Measurements from ENCODE around the gene ANKDD1B.
"Not testable (repeated sequence)": the region's sequence is repeated elsewhere in the genome, so short reads cannot be mapped to it uniquely, and the experiment has no call there.

ANKDD1B gene

GRCh38 chr5:75695472-75696351 is 84.5 kb downstream of the ANKDD1B start:
- Mint-ChIP-seq H3K36me3 (ENCODE audit: insufficient read depth) (peaks cover 19% of the 10 kb centered on the region), H3K4me1 (peaks cover 18% of the 10 kb centered on the region)
- not testable (repeated sequence) for DNase-seq (ENCODE audit: low spot score in 2 of 2); H3K27ac Mint-ChIP-seq (ENCODE audit: low read depth); ATAC-seq (replicated peaks; ENCODE audit: extremely low read depth, poor library complexity, severe bottlenecking); H3K4me3 Mint-ChIP-seq; H3K9me3 Mint-ChIP-seq; H3K27me3 Mint-ChIP-seq

GRCh38 chr5:75701856-75702255 is 90.6 kb downstream of the ANKDD1B start:
- no peaks in the 10 kb centered on the region for H3K9me3 Mint-ChIP-seq
- ATAC-seq (replicated peaks; ENCODE audit: extremely low read depth, poor library complexity, severe bottlenecking), result no peak
- no peak for DNase-seq (ENCODE audit: low spot score in 2 of 2)
- no peak overlapping the region for H3K4me3 Mint-ChIP-seq
- H3K27me3 Mint-ChIP-seq, result no peaks in the 10 kb centered on the region
- H3K36me3 Mint-ChIP-seq (ENCODE audit: insufficient read depth), result peaks cover 31% of the 10 kb centered on the region
- H3K27ac Mint-ChIP-seq (ENCODE audit: low read depth), result no peak overlapping the region
- H3K4me1 Mint-ChIP-seq, result peaks cover 15% of the 10 kb centered on the region

- Mint-ChIP-seq H3K4me3 (no peak overlapping the region), H3K9me3 (no peaks in the 10 kb centered on the region), H3K36me3 (ENCODE audit: insufficient read depth) (peaks cover 35% of the 10 kb centered on the region), H3K4me1 (peaks cover 10% of the 10 kb centered on the region), H3K27me3 (no peaks in the 10 kb centered on the region), H3K27ac (ENCODE audit: low read depth) (no peak overlapping the region)
- ATAC-seq (replicated peaks; ENCODE audit: extremely low read depth, poor library complexity, severe bottlenecking) (no peak), DNase-seq (ENCODE audit: low spot score in 2 of 2) (no peak)
Observed at GRCh38 chr5:75706016-75706415, 94.8 kb downstream of the ANKDD1B start.

GRCh38 chr5:75706775-75707174 is 95.5 kb downstream of the ANKDD1B start:
- no peak overlapping the region for H3K27ac Mint-ChIP-seq (ENCODE audit: low read depth)
- ATAC-seq (replicated peaks; ENCODE audit: extremely low read depth, poor library complexity, severe bottlenecking), result no peak
- no peak overlapping the region for H3K4me3 Mint-ChIP-seq
- no peaks in the 10 kb centered on the region for H3K27me3 Mint-ChIP-seq
- H3K4me1 Mint-ChIP-seq, result peaks cover 10% of the 10 kb centered on the region
- peaks cover 33% of the 10 kb centered on the region for H3K36me3 Mint-ChIP-seq (ENCODE audit: insufficient read depth)
- DNase-seq (ENCODE audit: low spot score in 2 of 2), result no peak
- no peaks in the 10 kb centered on the region for H3K9me3 Mint-ChIP-seq

- Mint-ChIP-seq H3K27ac (ENCODE audit: low read depth) (no peak overlapping the region), H3K4me3 (no peak overlapping the region), H3K27me3 (no peaks in the 10 kb centered on the region), H3K4me1 (peaks cover 10% of the 10 kb centered on the region), H3K9me3 (no peaks in the 10 kb centered on the region), H3K36me3 (ENCODE audit: insufficient read depth) (peaks cover 24% of the 10 kb centered on the region)
- ATAC-seq (replicated peaks; ENCODE audit: extremely low read depth, poor library complexity, severe bottlenecking), result no peak
- DNase-seq (ENCODE audit: low spot score in 2 of 2), result no peak
Observed at GRCh38 chr5:75707911-75708509, 96.8 kb downstream of the ANKDD1B start.

GRCh38 chr5:75710637-75711036 is 99.4 kb downstream of the ANKDD1B start:
- H3K36me3 Mint-ChIP-seq (ENCODE audit: insufficient read depth), result peaks cover 22% of the 10 kb centered on the region
- H3K27ac Mint-ChIP-seq (ENCODE audit: low read depth), result no peak overlapping the region
- H3K27me3 Mint-ChIP-seq, result no peaks in the 10 kb centered on the region
- H3K4me1 Mint-ChIP-seq, result peaks cover 31% of the 10 kb centered on the region
- DNase-seq (ENCODE audit: low spot score in 2 of 2) (no peak), ATAC-seq (replicated peaks; ENCODE audit: extremely low read depth, poor library complexity, severe bottlenecking) (no peak)
- no peaks in the 10 kb centered on the region for H3K9me3 Mint-ChIP-seq
- no peak overlapping the region for H3K4me3 Mint-ChIP-seq

- DNase-seq (ENCODE audit: low spot score in 2 of 2), result no peak
- Mint-ChIP-seq H3K27ac (ENCODE audit: low read depth) (no peak overlapping the region), H3K9me3 (no peaks in the 10 kb centered on the region), H3K4me1 (peaks cover 36% of the 10 kb centered on the region), H3K4me3 (no peak overlapping the region), H3K36me3 (ENCODE audit: insufficient read depth) (peaks cover 20% of the 10 kb centered on the region), H3K27me3 (no peaks in the 10 kb centered on the region)
- no peak for ATAC-seq (replicated peaks; ENCODE audit: extremely low read depth, poor library complexity, severe bottlenecking)
Observed at GRCh38 chr5:75711151-75711550, 99.9 kb downstream of the ANKDD1B start.

GRCh38 chr5:75712091-75712490 is 100.8 kb downstream of the ANKDD1B start:
- Mint-ChIP-seq H3K4me3 (no peak overlapping the region), H3K36me3 (ENCODE audit: insufficient read depth) (peaks cover 25% of the 10 kb centered on the region), H3K27me3 (no peaks in the 10 kb centered on the region), H3K9me3 (no peaks in the 10 kb centered on the region), H3K4me1 (peaks cover 45% of the 10 kb centered on the region), H3K27ac (ENCODE audit: low read depth) (no peak overlapping the region)
- DNase-seq (ENCODE audit: low spot score in 2 of 2) (no peak), ATAC-seq (replicated peaks; ENCODE audit: extremely low read depth, poor library complexity, severe bottlenecking) (no peak)

- H3K27ac Mint-ChIP-seq (ENCODE audit: low read depth), result peak overlapping the region; percentile 97
- H3K9me3 Mint-ChIP-seq, result no peaks in the 10 kb centered on the region
- no peaks in the 10 kb centered on the region for H3K27me3 Mint-ChIP-seq
- no peak for DNase-seq (ENCODE audit: low spot score in 2 of 2)
- peak; percentile 8 for ATAC-seq (replicated peaks; ENCODE audit: extremely low read depth, poor library complexity, severe bottlenecking)
- peaks cover 39% of the 10 kb centered on the region for H3K4me1 Mint-ChIP-seq
- peaks cover 19% of the 10 kb centered on the region for H3K36me3 Mint-ChIP-seq (ENCODE audit: insufficient read depth)
- peak overlapping the region; percentile 99 for H3K4me3 Mint-ChIP-seq
Observed at GRCh38 chr5:75716715-75717081, 105.4 kb downstream of the ANKDD1B start.

GRCh38 chr5:75717082-75717922 is 106.0 kb downstream of the ANKDD1B start, which contains the start of gene POC5:
Gene POC5 (minus strand): TSS chr5:75717437. CDS start chr5:75712937, 4,500 bp downstream.
- peak; percentile 98 to 99 for DNase-seq (ENCODE audit: low spot score in 2 of 2)
- no peaks in the 10 kb centered on the region for H3K9me3 Mint-ChIP-seq
- H3K4me1 Mint-ChIP-seq, result peaks cover 39% of the 10 kb centered on the region

GRCh38 chr5:75720882-75721281 is 109.6 kb downstream of the ANKDD1B start:
- Mint-ChIP-seq H3K4me3 (no peak overlapping the region), H3K36me3 (ENCODE audit: insufficient read depth) (peaks cover 8% of the 10 kb centered on the region), H3K27ac (ENCODE audit: low read depth) (no peak overlapping the region), H3K4me1 (peaks cover 16% of the 10 kb centered on the region), H3K27me3 (peaks cover 9% of the 10 kb centered on the region), H3K9me3 (no peaks in the 10 kb centered on the region)
- no peak for DNase-seq (ENCODE audit: low spot score in 2 of 2)
- ATAC-seq (replicated peaks; ENCODE audit: extremely low read depth, poor library complexity, severe bottlenecking), result no peak

More at GRCh38 chr5:75717082-75717922, 106.0 kb downstream of the ANKDD1B start, which contains the start of gene POC5:
- peak; percentile 95 for ATAC-seq (replicated peaks; ENCODE audit: extremely low read depth, poor library complexity, severe bottlenecking)
- Mint-ChIP-seq H3K36me3 (ENCODE audit: insufficient read depth) (peaks cover 16% of the 10 kb centered on the region), H3K27ac (ENCODE audit: low read depth) (peak within 1 kb of the TSS; percentile 97), H3K4me3 (peak within 1 kb of the TSS; percentile 99), H3K27me3 (no peaks in the 10 kb centered on the region)
